Fibroblast of lung (primary cell): ENCODE data around the gene PAPLN.

Experiments used
- CTCF ChIP-seq, 2 donors: IDR thresholded peaks in 1 of 2; conservative IDR thresholded peaks in 1 of 2; 1 replicate in 1 of 2; 2 replicates in 1 of 2; pipeline ENCODE4 v1.5.1; 2011 to 2012; ENCODE audit warnings: low read length in 2 of 2, control low read depth in 1 of 2, inconsistent platforms in 1 of 2, low read depth in 1 of 2, mild to moderate bottlenecking in 1 of 2
- EZH2 ChIP-seq: IDR thresholded peaks from 2 replicates; pipeline ENCODE4 v1.5.1; 2012; ENCODE audit warnings: low read length, control low read depth, mild to moderate bottlenecking; ENCODE audit errors: missing control alignments

GRCh38 chr14:73260574-73260973 is 23.3 kb downstream of the PAPLN start:
- TF ChIP-seq CTCF (conservative IDR thresholded peaks at IDR 0.05 in 1 of 2, IDR thresholded peaks at IDR 0.05 in 1 of 2; ENCODE audit: low read depth in 1 of 2, low read length in 2 of 2) (no peak), EZH2 (no peak)
